Measurements from ENCODE around the gene WIZ.
"Not testable (repeated sequence)": the region's sequence is repeated elsewhere in the genome, so short reads cannot be mapped to it uniquely, and the experiment has no call there.

Gene WIZ

DNA sequence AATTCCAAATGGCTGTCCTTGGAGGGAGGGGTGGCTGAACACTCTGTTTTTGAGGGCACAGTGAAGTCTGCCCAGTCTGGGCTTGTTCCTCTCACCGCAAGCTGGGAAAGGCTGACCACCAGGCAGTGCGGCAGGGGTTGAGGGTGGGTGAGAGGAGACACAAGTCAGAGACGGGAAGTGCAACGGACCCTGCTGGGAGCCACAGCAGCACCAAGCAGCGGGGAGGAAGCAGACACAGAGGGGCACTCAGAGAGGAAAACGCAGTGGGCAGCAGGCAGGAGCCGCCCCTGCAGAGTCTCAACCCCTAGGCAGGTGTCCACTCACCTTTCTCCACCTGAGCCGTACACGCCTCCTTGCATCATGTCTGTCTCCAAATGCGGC is 46.6 kb downstream of the WIZ start:
- DNase-seq: no peak

- DNase-seq: peak; percentile 92
Observed at GRCh38 chr19:15402411-15403150, 47.2 kb downstream of the WIZ start.

- DNase-seq: no peak
Observed at GRCh38 chr19:15401397-15401710, 48.4 kb downstream of the WIZ start.

- no peak for DNase-seq
Observed at GRCh38 chr19:15400521-15401396, 49.0 kb downstream of the WIZ start.

DNA sequence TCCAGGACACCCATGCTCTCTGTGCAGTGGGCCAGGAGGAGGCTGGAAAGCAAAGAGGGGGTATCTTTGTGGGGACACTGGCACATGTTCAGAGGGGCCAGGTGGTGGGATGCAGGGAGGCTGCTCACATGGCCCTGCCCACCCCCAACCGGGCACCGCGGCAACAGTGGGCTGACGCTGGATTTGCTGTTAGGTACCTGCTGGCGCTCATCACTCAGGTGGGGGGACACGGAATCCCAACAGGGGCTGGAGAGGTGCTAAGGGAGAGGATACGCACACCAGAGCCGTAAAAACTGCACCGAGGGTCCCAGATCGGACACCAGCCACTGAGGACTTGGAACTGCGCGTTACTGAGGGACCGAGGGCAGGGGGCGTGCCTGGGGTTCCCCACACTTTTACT is 50.1 kb downstream of the WIZ start:
- no peak for DNase-seq

- no peak for DNase-seq
Observed at GRCh38 chr19:15399234-15399515, 50.6 kb downstream of the WIZ start.

DNA sequence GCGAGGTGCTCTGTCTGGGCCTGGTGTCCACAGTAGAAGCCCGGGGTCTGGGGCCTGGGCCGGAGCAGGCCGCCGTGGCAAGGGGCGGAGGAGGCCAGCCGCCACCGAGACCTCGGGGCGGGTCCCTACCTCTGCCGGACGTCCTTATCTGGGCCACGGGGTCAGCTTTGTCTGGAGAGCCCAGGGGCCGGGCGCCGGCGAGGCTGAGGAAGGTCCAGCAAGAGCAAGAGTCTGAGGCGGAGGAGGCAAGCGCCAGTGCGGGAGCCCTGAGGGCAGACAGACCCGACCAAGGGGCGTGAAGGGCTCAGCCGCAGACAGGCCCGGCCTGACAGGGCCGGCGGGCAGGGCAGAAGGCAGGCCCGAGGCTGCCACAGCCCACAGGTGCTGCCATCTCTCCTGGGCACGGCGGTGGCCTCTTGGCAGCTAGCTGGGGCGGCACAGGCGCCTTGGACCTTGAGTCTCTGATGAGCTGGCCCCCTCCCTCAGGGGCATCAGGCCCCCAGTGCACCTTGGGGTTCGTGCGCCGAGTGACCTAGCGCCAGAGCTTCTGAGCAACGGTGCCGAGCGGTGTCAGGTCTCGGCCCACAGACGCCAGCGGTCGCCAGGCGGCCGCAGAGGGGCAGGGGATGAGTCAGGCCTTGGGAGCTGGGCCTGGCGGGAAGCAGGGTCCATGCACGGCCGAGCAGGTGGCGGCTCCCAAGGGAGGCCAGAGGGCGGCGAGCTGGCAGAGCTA is 51.1 kb downstream of the WIZ start:
- no peak for DNase-seq

GRCh38 chr19:15397782-15398181 is 52.0 kb downstream of the WIZ start:
- DNase-seq: no peak

- no peak for DNase-seq
Observed at GRCh38 chr19:15397236-15397635, 52.5 kb downstream of the WIZ start.

GRCh38 chr19:15396436-15396835 is 53.3 kb downstream of the WIZ start:
- no peak for DNase-seq

- not testable (repeated sequence) for DNase-seq
Observed at GRCh38 chr19:15395251-15395650, 54.5 kb downstream of the WIZ start.

- DNase-seq: no peak
Observed at GRCh38 chr19:15394426-15394825, 55.3 kb downstream of the WIZ start.

DNA sequence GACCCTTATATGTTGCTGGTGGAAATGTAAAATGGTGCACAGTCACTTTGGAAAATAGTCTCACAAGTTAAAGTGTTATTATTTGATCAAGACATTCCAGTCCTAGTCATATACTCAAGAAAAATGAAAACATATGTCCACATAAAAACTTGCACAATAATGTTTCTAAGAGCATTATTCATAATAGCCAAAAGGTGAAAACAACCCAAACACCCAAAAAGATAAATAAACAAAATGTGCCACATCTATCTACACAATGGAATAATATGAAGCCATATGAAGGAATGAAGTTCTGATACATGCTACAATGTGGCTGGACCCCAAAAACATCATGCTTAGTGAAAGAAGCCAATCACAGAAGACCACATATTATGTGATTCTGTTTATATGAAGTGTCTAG is 55.8 kb downstream of the WIZ start:
- no peak for DNase-seq

DNA sequence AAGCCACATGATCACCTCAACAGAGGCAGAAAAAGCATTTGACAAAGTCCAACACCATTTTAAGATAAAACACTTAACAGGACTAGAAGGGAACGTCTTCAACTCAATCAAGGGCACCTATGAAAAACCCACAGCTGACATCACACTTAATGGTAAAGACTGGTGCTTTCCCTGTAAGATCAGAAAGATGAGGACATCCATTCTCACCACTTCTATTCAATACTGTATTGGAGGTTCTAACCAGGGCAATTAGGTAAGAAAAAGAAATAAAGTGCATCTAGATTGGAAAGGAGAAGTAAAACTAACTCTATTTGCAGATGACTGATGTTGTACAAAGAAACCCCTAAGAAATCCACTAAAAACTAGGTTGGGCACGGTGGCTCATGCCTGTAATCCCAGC is 58.9 kb downstream of the WIZ start:
- no peak for DNase-seq

DNA sequence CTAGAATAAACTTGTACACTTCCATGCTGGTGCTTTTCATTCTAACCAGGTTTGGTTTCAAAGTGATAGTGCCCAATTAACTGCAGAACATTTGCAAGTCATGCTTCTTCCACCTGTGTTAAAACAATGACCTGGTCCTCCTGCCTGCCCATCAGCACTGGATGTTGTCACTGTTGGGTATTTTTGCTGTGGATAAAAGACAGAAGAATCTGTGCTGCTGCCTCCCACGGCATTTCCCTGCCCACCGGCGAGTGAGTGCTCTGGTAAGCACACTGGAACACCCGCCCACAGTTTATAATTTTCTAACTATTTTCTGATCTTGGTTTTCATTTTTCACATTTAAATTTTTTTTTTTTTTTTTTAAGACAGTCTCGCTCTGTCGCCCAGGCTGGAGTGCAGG is 67.9 kb downstream of the WIZ start:
- no peak for DNase-seq

DNA sequence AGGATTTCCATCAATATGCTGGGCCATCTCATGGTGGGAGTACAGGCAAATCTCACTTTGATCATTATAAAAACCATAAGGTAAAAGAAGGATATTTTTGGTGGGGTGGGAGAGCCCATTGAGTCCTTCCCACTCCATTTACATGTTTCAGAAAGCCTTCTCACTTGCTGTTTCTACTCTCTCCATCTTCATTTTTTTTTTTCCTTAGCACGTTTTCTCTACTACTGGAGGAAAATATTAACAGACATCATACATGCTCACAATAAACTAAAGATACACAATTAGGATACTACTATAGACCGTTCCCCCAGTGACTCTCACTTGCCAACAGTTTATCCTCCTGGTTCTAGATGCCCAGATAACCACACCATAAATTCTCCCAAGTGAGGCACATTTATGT is 68.3 kb downstream of the WIZ start:
- no peak for DNase-seq

- DNase-seq: peak; percentile 75
Observed at GRCh38 chr19:15379999-15380647, 69.6 kb downstream of the WIZ start.

DNA sequence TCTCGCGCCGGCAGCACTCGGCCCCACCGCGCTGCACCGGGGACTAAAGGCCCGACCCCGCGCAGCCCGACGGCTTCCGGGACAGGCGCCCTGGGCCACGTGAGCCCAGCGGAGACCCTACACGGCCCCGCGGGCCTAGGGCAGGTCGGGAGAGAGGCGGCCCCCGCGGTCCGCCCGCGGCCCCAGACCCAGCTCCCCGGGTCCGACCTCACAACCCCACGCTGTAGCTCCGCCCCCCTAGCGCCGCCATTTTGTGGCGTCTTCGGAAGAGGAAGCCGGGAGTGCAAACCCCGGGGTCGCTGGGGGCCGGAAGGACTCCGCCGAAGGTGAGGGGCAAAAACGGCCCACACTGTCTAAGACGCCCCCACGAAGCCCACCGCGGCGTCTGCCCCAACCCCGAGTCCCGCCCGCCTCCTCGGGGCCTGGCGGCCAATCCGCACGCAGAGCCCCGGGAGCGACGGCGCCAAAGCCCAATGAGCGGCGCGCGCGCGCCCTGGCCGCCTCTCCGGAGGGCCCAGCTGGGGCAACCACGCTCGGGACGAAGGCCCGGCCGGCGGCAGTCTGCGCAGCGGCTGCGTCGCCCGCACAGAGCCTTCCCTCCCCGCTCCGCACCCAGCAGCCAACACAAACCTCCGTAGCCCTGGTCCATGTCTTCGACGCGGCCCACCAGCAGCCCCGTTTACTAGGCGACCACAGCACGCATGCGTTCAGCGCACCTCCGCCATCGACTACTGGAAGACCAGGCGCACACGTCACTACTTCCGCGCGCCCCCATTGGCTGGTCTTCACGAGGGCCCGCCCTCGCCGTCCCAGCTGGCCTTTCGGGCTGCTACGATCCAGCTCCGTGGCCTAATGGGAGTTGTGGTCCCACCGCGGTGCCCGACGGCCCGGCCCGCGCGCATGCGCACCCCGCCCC is 70.4 kb downstream of the WIZ start, which contains the start of gene AKAP8:
Gene AKAP8, minus strand, starts transcription at position 705 of the 916 bp plus-strand sequence. Its CDS starts 56 bp downstream, at position 649.
- peak; percentile 99 for DNase-seq

- DNase-seq: peak; percentile 79
Observed at GRCh38 chr19:15378534-15379082, 71.1 kb downstream of the WIZ start.

DNA sequence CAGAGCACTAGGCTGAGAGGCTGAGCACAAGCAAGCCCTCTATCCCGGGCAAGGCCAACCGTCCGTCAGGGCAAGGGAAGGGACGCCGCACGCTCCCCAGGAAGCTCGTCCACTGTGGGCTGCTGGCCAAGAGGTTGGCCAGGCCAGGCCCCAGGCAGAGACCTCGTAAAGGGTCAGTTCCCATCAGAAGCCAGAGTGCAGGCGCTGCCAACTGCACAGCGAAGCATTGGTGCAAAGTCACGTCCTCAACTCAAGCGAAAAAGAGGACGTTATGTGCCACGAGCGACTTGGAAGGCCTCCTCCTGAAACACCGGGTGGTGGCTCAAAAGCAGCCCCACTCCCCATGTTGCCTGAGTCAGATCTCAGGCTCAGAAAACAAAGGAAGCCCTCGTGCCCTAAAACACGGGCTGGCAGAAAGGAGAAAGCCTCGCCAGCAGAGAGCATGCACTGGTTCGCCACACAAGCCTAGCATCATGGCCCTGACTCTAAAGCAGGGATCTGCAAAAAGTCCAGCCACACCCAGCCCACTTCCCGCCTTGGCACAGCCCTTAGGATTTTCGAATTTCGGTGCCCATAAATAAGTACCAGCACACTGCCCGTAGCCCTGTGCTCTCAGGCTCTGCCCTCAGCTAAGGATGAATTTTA is 74.8 kb downstream of the WIZ start:
- DNase-seq: no peak

GRCh38 chr19:15374105-15374651 is 75.6 kb downstream of the WIZ start:
- DNase-seq: no peak
